GM23338 (cell line): ENCODE measurements around the gene ERC1. TPM values are rescaled to one million over a fixed set of nuclear protein-coding genes. Genes with fewer than 3 reads are reported as not detected.

Experiments
- ATAC-seq: fragments of 200-7000 bp; cut with Tn5 transposase; 3 replicates; pipeline ENCODE4 v1.9.1; 2020
- DNase-seq: peaks from one replicate; pipeline ENCODE4 v3.0.0-alpha.2; 2015; ENCODE audit warnings: low spot score
- H2AFZ ChIP-seq: fragments of 200-600 bp; sonication (generic); 2 replicates; pipeline ENCODE4 v1.8.0; 2016; ENCODE audit warnings: antibody characterized with exemption, mild to moderate bottlenecking, moderate library complexity
- H3F3A ChIP-seq: fragments of 200-600 bp; sonication (generic); replicated peaks from 2 replicates; pipeline ENCODE4 v1.8.0; 2017; ENCODE audit warnings: antibody characterized with exemption, mixed run types, low read depth
- H3K27ac ChIP-seq: fragments of 200-600 bp; sonication (generic); 2 replicates; pipeline ENCODE4 v1.6.1; 2016; ENCODE audit warnings: low read depth
- H3K27me3 ChIP-seq: fragments of 200-600 bp; sonication (generic); 2 replicates; pipeline ENCODE4 v1.8.0; 2016; ENCODE audit warnings: mild to moderate bottlenecking, mixed run types, moderate library complexity; ENCODE audit not compliant: insufficient read depth
- H3K36me3 ChIP-seq: fragments of 200-600 bp; sonication (generic); 2 replicates; pipeline ENCODE4 v1.8.0; 2016; ENCODE audit warnings: mild to moderate bottlenecking; ENCODE audit not compliant: insufficient read depth
- H3K4me1 ChIP-seq: fragments of 200-600 bp; sonication (generic); 2 replicates; pipeline ENCODE4 v1.8.0; 2016; ENCODE audit warnings: mild to moderate bottlenecking, moderate library complexity; ENCODE audit not compliant: insufficient read depth
- H3K4me2 ChIP-seq: fragments of 200-600 bp; sonication (generic); 2 replicates; pipeline ENCODE4 v1.7.1; 2017; ENCODE audit warnings: mixed run types
- H3K4me3 ChIP-seq: fragments of 200-600 bp; sonication (generic); 2 replicates; pipeline ENCODE4 v1.6.1; 2016; ENCODE audit warnings: mixed run types
- H3K79me2 ChIP-seq: fragments of 200-600 bp; sonication (generic); replicated peaks from 2 replicates; pipeline ENCODE4 v1.8.0; 2017; ENCODE audit warnings: mild to moderate bottlenecking; ENCODE audit not compliant: insufficient read depth
- H3K9me2 ChIP-seq: fragments of 200-600 bp; sonication (generic); 2 replicates; pipeline ENCODE4 v1.8.0; 2017; ENCODE audit not compliant: insufficient read depth
- H4K20me1 ChIP-seq: fragments of 200-600 bp; sonication (generic); replicated peaks from 2 replicates; pipeline ENCODE4 v1.8.0; 2017; ENCODE audit warnings: mild to moderate bottlenecking; ENCODE audit not compliant: insufficient read depth
- H3K27ac Mint-ChIP-seq: 2 replicates; pipeline ENCODE4 v1.8.0; 2020; ENCODE audit warnings: inconsistent platforms, mild to moderate bottlenecking, moderate library complexity, mixed read lengths
- H3K27me3 Mint-ChIP-seq: 3 replicates; pipeline ENCODE4 v1.8.0; 2022; ENCODE audit warnings: low read depth, mild to moderate bottlenecking, moderate library complexity, mixed read lengths, inconsistent platforms; ENCODE audit not compliant: insufficient read depth, poor library complexity
- H3K36me3 Mint-ChIP-seq: 3 replicates; pipeline ENCODE4 v1.8.0; 2021; ENCODE audit warnings: low read depth, mild to moderate bottlenecking, inconsistent platforms, moderate library complexity, mixed read lengths
- H3K4me1 Mint-ChIP-seq: 3 replicates; pipeline ENCODE4 v1.8.0; 2020; ENCODE audit warnings: mild to moderate bottlenecking, inconsistent platforms, mixed read lengths
- H3K4me3 Mint-ChIP-seq: 3 replicates; pipeline ENCODE4 v1.8.0; 2021; ENCODE audit warnings: moderate library complexity, mild to moderate bottlenecking, inconsistent platforms, mixed read lengths
- H3K9me3 Mint-ChIP-seq: 3 replicates; pipeline ENCODE4 v1.8.0; 2020; ENCODE audit warnings: moderate library complexity, mild to moderate bottlenecking, inconsistent platforms, mixed read lengths
- CREB1 ChIP-seq: fragments of 250-450 bp; sonication (Bioruptor Pico); IDR thresholded peaks from 2 replicates; pipeline ENCODE4 v1.5.0; 2020; ENCODE audit warnings: low read depth, mild to moderate bottlenecking, moderate library complexity
- EZH2 ChIP-seq: fragments of 200-600 bp; sonication (generic); IDR thresholded peaks from one replicate; pipeline ENCODE4 v1.8.0; 2017; ENCODE audit warnings: antibody characterized with exemption, mild to moderate bottlenecking, low read depth; ENCODE audit not compliant: unreplicated experiment
- EZH2phosphoT487 ChIP-seq: fragments of 200-600 bp; sonication (generic); IDR thresholded peaks from one replicate; pipeline ENCODE4 v1.8.1; 2018; ENCODE audit warnings: antibody characterized with exemption; ENCODE audit not compliant: unreplicated experiment
- NANOG ChIP-seq: IDR thresholded peaks from 2 replicates; pipeline ENCODE4 v1.6.1; 2016; ENCODE audit warnings: antibody characterized with exemption, borderline replicate concordance
- POLR2AphosphoS5 ChIP-seq: IDR thresholded peaks from 2 replicates; pipeline ENCODE4 v1.6.1; 2016; ENCODE audit warnings: antibody characterized with exemption, low read depth
- REST ChIP-seq: IDR thresholded peaks from one replicate; pipeline ENCODE4 v1.6.1; 2018; ENCODE audit warnings: antibody characterized with exemption; ENCODE audit not compliant: unreplicated experiment
- STAT1 ChIP-seq: IDR thresholded peaks from one replicate; pipeline ENCODE4 v1.6.1; 2016; ENCODE audit warnings: antibody characterized with exemption; ENCODE audit not compliant: unreplicated experiment
- ZNF331 ChIP-seq: fragments of 250-450 bp; sonication (Bioruptor Pico); IDR thresholded peaks from 2 replicates; pipeline ENCODE4 v1.5.0; 2020; ENCODE audit warnings: low read depth, mild to moderate bottlenecking, moderate library complexity
- polyA plus RNA-seq: library from polyadenylated mRNA; unstranded; fragments of >200 nt; fragmentation: Nextera tagmentation; extraction: Ambion mirVana; gene quantifications from 2 replicates; pipeline ENCODE4 v1.2.1, GENCODE V29; 2016
- total RNA-seq: library from RNA; depleted of rRNA; stranded (reverse); fragments of >200 nt; shearing (Covaris generic); gene quantifications from 2 replicates; pipeline ENCODE4 v1.2.3, GENCODE V29; 2014
- TF ChIP-seq, protein P1 (sequence below), 2 experiments: fragments of 200-600 bp in 1 of 2; sonication (generic) in 1 of 2; conservative IDR thresholded peaks; 2 replicates each; pipeline versions ENCODE4 v1.5.1 to v1.6.1; 2016 to 2017; ENCODE audit warnings: antibody characterized with exemption in 2 of 2, low read depth in 2 of 2, mild to moderate bottlenecking in 2 of 2, moderate library complexity in 1 of 2
- TF ChIP-seq, protein P2 (sequence below): fragments of 250-450 bp; sonication (Bioruptor Pico); IDR thresholded peaks from 2 replicates; pipeline ENCODE4 v1.5.0; 2020; ENCODE audit warnings: mild to moderate bottlenecking, moderate library complexity
- TF ChIP-seq, protein P3 (sequence below): IDR thresholded peaks from 2 replicates; pipeline ENCODE4 v1.6.1; 2016; ENCODE audit warnings: antibody characterized with exemption

Gene ERC1
- total and polyA plus RNA-seq, 2 experiments from 2014 or later = 28.1 to 35.3 TPM

DNA sequence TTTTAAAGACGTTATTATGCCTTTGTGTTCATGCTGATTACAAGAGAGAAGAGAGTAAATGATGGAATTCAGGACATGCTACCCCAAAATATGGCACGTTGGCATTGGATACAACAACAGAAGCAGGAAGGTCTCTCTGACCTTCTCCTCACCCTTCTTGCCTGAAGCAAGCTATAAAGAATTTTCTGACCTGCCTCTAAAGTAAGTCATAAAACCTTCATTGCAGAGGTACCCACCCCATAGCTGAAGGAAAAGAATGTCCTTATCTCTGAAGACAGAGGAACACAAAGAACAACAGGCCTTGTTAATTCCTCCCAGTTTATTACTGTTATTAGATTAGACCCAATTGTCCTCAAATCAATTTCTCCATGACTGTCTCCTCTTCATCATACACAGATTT, 427.1 kb downstream of the ERC1 start:
- Histone ChIP-seq H3K9me2 (no peaks in the 10 kb centered on the region), H3F3A (no peaks in the 10 kb centered on the region), H3K27me3 (peaks cover 18% of the 10 kb centered on the region), H3K4me1 (peaks cover 13% of the 10 kb centered on the region), H3K4me2 (no peak overlapping the region), H3K79me2 (no peaks in the 10 kb centered on the region), H2AFZ (no peak overlapping the region), H3K4me3 (no peak overlapping the region), H3K36me3 (no peaks in the 10 kb centered on the region), H4K20me1 (no peaks in the 10 kb centered on the region; the same call in 1 of the 2 replicates), H3K27ac (no peak overlapping the region)
- no peak for TF ChIP-seq REST
- TF ChIP-seq ZNF331 = no peak
- TF ChIP-seq, protein P1, sequence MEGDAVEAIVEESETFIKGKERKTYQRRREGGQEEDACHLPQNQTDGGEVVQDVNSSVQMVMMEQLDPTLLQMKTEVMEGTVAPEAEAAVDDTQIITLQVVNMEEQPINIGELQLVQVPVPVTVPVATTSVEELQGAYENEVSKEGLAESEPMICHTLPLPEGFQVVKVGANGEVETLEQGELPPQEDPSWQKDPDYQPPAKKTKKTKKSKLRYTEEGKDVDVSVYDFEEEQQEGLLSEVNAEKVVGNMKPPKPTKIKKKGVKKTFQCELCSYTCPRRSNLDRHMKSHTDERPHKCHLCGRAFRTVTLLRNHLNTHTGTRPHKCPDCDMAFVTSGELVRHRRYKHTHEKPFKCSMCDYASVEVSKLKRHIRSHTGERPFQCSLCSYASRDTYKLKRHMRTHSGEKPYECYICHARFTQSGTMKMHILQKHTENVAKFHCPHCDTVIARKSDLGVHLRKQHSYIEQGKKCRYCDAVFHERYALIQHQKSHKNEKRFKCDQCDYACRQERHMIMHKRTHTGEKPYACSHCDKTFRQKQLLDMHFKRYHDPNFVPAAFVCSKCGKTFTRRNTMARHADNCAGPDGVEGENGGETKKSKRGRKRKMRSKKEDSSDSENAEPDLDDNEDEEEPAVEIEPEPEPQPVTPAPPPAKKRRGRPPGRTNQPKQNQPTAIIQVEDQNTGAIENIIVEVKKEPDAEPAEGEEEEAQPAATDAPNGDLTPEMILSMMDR (conservative IDR thresholded peaks at IDR 0.05; ENCODE audit: low read depth in 2 of 2) = no peak
- TF ChIP-seq, protein P2, sequence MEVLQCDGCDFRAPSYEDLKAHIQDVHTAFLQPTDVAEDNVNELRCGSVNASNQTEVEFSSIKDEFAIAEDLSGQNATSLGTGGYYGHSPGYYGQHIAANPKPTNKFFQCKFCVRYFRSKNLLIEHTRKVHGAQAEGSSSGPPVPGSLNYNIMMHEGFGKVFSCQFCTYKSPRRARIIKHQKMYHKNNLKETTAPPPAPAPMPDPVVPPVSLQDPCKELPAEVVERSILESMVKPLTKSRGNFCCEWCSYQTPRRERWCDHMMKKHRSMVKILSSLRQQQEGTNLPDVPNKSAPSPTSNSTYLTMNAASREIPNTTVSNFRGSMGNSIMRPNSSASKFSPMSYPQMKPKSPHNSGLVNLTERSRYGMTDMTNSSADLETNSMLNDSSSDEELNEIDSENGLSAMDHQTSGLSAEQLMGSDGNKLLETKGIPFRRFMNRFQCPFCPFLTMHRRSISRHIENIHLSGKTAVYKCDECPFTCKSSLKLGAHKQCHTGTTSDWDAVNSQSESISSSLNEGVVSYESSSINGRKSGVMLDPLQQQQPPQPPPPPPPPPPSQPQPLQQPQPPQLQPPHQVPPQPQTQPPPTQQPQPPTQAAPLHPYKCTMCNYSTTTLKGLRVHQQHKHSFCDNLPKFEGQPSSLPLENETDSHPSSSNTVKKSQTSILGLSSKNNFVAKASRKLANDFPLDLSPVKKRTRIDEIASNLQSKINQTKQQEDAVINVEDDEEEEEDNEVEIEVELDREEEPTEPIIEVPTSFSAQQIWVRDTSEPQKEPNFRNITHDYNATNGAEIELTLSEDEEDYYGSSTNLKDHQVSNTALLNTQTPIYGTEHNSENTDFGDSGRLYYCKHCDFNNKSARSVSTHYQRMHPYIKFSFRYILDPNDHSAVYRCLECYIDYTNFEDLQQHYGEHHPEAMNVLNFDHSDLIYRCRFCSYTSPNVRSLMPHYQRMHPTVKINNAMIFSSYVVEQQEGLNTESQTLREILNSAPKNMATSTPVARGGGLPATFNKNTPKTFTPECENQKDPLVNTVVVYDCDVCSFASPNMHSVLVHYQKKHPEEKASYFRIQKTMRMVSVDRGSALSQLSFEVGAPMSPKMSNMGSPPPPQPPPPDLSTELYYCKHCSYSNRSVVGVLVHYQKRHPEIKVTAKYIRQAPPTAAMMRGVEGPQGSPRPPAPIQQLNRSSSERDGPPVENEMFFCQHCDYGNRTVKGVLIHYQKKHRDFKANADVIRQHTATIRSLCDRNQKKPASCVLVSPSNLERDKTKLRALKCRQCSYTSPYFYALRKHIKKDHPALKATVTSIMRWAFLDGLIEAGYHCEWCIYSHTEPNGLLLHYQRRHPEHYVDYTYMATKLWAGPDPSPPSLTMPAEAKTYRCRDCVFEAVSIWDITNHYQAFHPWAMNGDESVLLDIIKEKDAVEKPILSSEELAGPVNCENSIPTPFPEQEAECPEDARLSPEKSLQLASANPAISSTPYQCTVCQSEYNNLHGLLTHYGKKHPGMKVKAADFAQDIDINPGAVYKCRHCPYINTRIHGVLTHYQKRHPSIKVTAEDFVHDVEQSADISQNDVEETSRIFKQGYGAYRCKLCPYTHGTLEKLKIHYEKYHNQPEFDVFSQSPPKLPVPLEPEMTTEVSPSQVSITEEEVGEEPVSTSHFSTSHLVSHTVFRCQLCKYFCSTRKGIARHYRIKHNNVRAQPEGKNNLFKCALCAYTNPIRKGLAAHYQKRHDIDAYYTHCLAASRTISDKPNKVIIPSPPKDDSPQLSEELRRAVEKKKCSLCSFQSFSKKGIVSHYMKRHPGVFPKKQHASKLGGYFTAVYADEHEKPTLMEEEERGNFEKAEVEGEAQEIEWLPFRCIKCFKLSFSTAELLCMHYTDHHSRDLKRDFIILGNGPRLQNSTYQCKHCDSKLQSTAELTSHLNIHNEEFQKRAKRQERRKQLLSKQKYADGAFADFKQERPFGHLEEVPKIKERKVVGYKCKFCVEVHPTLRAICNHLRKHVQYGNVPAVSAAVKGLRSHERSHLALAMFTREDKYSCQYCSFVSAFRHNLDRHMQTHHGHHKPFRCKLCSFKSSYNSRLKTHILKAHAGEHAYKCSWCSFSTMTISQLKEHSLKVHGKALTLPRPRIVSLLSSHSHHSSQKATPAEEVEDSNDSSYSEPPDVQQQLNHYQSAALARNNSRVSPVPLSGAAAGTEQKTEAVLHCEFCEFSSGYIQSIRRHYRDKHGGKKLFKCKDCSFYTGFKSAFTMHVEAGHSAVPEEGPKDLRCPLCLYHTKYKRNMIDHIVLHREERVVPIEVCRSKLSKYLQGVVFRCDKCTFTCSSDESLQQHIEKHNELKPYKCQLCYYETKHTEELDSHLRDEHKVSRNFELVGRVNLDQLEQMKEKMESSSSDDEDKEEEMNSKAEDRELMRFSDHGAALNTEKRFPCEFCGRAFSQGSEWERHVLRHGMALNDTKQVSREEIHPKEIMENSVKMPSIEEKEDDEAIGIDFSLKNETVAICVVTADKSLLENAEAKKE (CRISPR knock-in tag) = no peak
- TF ChIP-seq POLR2AphosphoS5 = no peak
- TF ChIP-seq NANOG = no peak
- TF ChIP-seq EZH2 = no peak
- TF ChIP-seq, protein P3, sequence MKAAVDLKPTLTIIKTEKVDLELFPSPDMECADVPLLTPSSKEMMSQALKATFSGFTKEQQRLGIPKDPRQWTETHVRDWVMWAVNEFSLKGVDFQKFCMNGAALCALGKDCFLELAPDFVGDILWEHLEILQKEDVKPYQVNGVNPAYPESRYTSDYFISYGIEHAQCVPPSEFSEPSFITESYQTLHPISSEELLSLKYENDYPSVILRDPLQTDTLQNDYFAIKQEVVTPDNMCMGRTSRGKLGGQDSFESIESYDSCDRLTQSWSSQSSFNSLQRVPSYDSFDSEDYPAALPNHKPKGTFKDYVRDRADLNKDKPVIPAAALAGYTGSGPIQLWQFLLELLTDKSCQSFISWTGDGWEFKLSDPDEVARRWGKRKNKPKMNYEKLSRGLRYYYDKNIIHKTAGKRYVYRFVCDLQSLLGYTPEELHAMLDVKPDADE = no peak
- TF ChIP-seq STAT1 = no peak
- TF ChIP-seq EZH2phosphoT487 = no peak
- TF ChIP-seq CREB1 (CRISPR knock-in tag) = no peak
- Mint-ChIP-seq H3K27me3 (peaks cover 11% of the 10 kb centered on the region), H3K36me3 (peaks cover 28% of the 10 kb centered on the region), H3K4me1 (peaks cover 27% of the 10 kb centered on the region), H3K27ac (no peak overlapping the region), H3K4me3 (no peak overlapping the region), H3K9me3 (peaks cover 29% of the 10 kb centered on the region)
- ATAC-seq (no peak), DNase-seq (no peak)
